ENCODE data around the gene FAAH. TPM values are rescaled to one million over a fixed set of nuclear protein-coding genes. Genes with fewer than 3 reads are reported as not detected.

The FAAH gene
- total RNA-seq, 2 donors from 2014 or later = 6.3 to 10.5 TPM

GRCh38 chr1:46459315-46459714 is 65.2 kb downstream of the FAAH start:
- no peak for DNase-seq
- no peak for ATAC-seq
- intact Hi-C loops (cut with DNase I) = no loop called here

GRCh38 chr1:46461017-46461808 is 67.1 kb downstream of the FAAH start:
- intact Hi-C loops (cut with DNase I) = no loop called here
- DNase-seq = no peak
- ATAC-seq = no peak

GRCh38 chr1:46461809-46462448 is 67.8 kb downstream of the FAAH start:
- ATAC-seq (no peak), DNase-seq (no peak)
- intact Hi-C loops (cut with DNase I) = no loop called here

Other genes starting within 250 kb of the FAAH start
- gene TSPAN1, start 219.2 kb upstream of the FAAH start, total RNA-seq = 1 to 10 TPM; 1.6 to 1.8 TPM
- gene P3R3URF, start 217.8 kb upstream of the FAAH start, total RNA-seq = not detected
- gene POMGNT1, start 195.9 kb upstream of the FAAH start, total RNA-seq = 100 to 1,000 TPM in 1 of 2 donors, 10 to 100 TPM in 1; 82.8 to 106 TPM
- gene LURAP1, start 191.0 kb upstream of the FAAH start, total RNA-seq = 1 to 10 TPM; 4.4 to 4.5 TPM
- gene RAD54L, start 146.6 kb upstream of the FAAH start, total RNA-seq = under 1 TPM; 0.71 to 0.77 TPM
- gene LRRC41, start 90.7 kb upstream of the FAAH start, total RNA-seq = 10 to 100 TPM; 34.5 to 46.4 TPM
- gene UQCRH, start 90.6 kb upstream of the FAAH start, total RNA-seq = 100 to 1,000 TPM; 770 to 822 TPM
- gene NSUN4, start 53.5 kb upstream of the FAAH start, total RNA-seq = 10 to 100 TPM; 13.4 to 17.4 TPM
- not detected for gene DMBX1, start 95.5 kb downstream of the FAAH start, total RNA-seq
- gene KNCN, start 157.3 kb downstream of the FAAH start, total RNA-seq = not detected
- gene MKNK1, start 210.0 kb downstream of the FAAH start, total RNA-seq = 10 to 100 TPM; 39.7 to 42.7 TPM
- 10 to 100 TPM; 18.3 to 22.1 TPM for gene MOB3C, start 222.5 kb downstream of the FAAH start, total RNA-seq